Thymus (tissue), 11 donors: ENCODE results near the gene RNF40. TPM values are rescaled to one million over a fixed set of nuclear protein-coding genes. Genes with fewer than 3 reads are reported as not detected.

Experiments used
- DNase-seq, 9 donors: peaks; one replicate each; pipeline ENCODE4 v3.0.0-alpha.2; 2013; ENCODE audit warnings: low spot score in 9 of 9, low read depth in 6 of 9, missing footprints in 1 of 9
- H3K27ac ChIP-seq, 2 donors: one replicate each; pipeline ENCODE4 v1.5.1; 2013; ENCODE audit warnings: control low read depth in 1 of 2, low read depth in 1 of 2, low read length in 1 of 2, mild to moderate bottlenecking in 1 of 2, moderate library complexity in 1 of 2
- H3K27me3 ChIP-seq, 2 donors: one replicate each; pipeline ENCODE4 v1.5.1; 2013; ENCODE audit warnings: low read length in 1 of 2; ENCODE audit not compliant: control insufficient read depth in 2 of 2, insufficient read depth in 1 of 2
- H3K36me3 ChIP-seq, 2 donors: one replicate each; pipeline ENCODE4 v1.5.1; 2013; ENCODE audit warnings: low read length in 1 of 2, mild to moderate bottlenecking in 1 of 2, moderate library complexity in 1 of 2; ENCODE audit not compliant: control insufficient read depth in 2 of 2, insufficient read depth in 2 of 2
- H3K4me1 ChIP-seq, 2 donors: one replicate each; pipeline ENCODE4 v1.5.1; 2013; ENCODE audit warnings: low read length in 2 of 2; ENCODE audit not compliant: control insufficient read depth in 2 of 2, insufficient read depth in 2 of 2
- H3K4me3 ChIP-seq, 2 donors: one replicate each; pipeline ENCODE4 v1.5.1; 2013; ENCODE audit warnings: low read length in 2 of 2, control low read depth in 1 of 2, mild to moderate bottlenecking in 1 of 2
- H3K9me3 ChIP-seq, 2 donors: one replicate each; pipeline ENCODE4 v1.5.1; 2013; ENCODE audit warnings: low read length in 1 of 2, mild to moderate bottlenecking in 1 of 2; ENCODE audit not compliant: control insufficient read depth in 2 of 2, insufficient read depth in 1 of 2
- WGBS: extraction: QIAGEN DNeasy Blood & Tissue Kit; methylation state at CpG from one replicate; pipeline ENCODE4 v1.1.7; 2013; 5-methylcytosine and 5-hydroxymethylcytosine counted together
- polyA plus RNA-seq: library from polyadenylated mRNA; stranded (reverse); fragments of 200-250 nt; gene quantifications from one replicate; pipeline ENCODE4 v1.2.3, GENCODE V29; 2013
- total RNA-seq: library from RNA; stranded (reverse); fragments of 120-200 nt; gene quantifications from one replicate; pipeline ENCODE4 v1.2.4, GENCODE V29; 2013
- donor health status: healthy.

RNF40 gene
- total and polyA plus RNA-seq, 2 donors = 42.4 to 74.8 TPM

- no peaks in the 10 kb centered on the region for H3K9me3 ChIP-seq
- H3K4me3 ChIP-seq = no peak overlapping the region
- WGBS = 97% methylated on average over 37 of the region's 37 CpGs
- H3K36me3 ChIP-seq = peaks cover 70 to 83% of the 10 kb centered on the region in 2 donors
- DNase-seq = no peak
- H3K27ac ChIP-seq = no peak overlapping the region
- no peaks in the 10 kb centered on the region for H3K4me1 ChIP-seq
- no peaks in the 10 kb centered on the region for H3K27me3 ChIP-seq
Observed at GRCh38 chr16:30738984-30739951, 22.9 kb upstream of the RNF40 start.

DNA sequence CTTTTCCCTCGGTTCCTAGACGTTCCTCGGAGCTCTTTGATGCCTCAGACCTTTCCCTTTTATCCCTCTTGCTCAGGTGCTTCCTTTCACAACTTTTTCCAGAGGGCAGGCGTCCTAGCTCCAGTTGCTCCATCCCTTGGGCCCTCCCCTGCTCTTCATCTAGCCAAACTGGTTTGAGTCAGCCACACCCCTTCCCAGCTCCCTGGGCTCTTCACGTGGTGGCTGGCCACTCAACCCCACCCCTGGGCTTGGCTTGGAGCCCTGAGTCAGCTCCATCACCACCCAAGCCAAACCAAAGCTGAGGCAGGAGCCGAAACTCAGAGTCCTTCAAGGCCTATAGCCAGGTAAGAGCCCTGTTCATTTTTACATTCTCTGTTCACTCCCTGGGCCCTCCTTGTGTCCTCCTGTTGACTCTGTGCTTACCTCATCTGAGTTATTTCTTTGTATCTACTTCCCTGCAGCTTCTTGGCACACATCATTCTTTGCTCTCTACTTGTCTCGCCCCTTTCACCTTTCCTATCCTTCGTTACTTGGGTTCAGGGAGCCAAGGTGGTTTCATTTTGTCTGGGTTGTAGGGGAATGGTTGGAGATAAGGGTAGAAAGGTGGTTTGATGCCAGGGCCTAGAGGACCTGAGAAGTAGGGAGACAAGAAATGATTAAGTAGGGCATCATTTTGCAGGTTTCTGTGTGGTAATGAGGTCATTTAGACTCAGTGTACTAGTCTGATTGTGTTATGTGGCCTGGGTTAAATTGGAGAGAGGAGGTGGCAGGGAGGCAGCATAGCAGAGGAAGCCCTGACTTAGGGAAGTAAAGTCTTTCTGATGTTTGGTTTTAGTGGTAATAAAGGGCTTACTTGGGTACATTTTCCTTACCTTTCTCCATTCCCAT lies 21.5 kb upstream of the RNF40 start:
- 93% methylated on average over 8 of the region's 8 CpGs for WGBS
- peak overlapping the region; percentile 40 to 60 for H3K27ac ChIP-seq

GRCh38 chr16:30741461-30741914 lies 20.6 kb upstream of the RNF40 start:
- no peak overlapping the region for H3K4me3 ChIP-seq

More for the DNA sequence above, 21.5 kb upstream of the RNF40 start:
- Histone ChIP-seq H3K4me1 (no peaks in the 10 kb centered on the region), H3K4me3 (no peak overlapping the region), H3K36me3 (peaks cover 66 to 85% of the 10 kb centered on the region in 2 donors), H3K9me3 (no peaks in the 10 kb centered on the region), H3K27me3 (no peaks in the 10 kb centered on the region)
- DNase-seq = peak in 1 of 9 donors; percentile 19

DNA sequence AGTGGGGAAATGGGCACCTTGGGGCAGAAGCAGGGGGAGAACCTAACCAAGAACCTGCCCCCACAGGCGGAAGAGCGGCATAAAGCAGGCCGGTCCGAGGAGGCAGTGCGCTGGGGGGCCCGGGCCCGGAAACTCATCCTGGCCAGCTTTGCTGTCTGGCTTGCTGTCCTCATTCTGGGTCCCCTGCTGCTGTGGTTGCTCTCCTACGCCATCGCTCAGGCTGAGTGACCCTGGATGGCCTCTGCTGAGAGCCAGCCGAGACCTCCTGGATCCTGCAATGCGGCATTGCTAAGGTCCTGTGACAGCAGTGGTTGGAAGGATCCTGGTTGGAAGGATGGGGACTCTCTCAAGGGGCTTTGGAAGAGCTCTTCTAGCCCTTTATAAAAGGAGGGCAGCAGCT lies 18.4 kb upstream of the RNF40 start:
- DNase-seq = no peak
- peaks cover 35 to 54% of the 10 kb centered on the region in 2 donors for H3K36me3 ChIP-seq
- no peaks in the 10 kb centered on the region for H3K27me3 ChIP-seq
- H3K4me3 ChIP-seq = no peak overlapping the region
- 98% methylated on average over 11 of the region's 11 CpGs for WGBS
- no peaks in the 10 kb centered on the region for H3K9me3 ChIP-seq
- no peak overlapping the region for H3K27ac ChIP-seq
- peaks cover 4 to 6% of the 10 kb centered on the region in 2 donors for H3K4me1 ChIP-seq

More at GRCh38 chr16:30741461-30741914, 20.6 kb upstream of the RNF40 start:
- Histone ChIP-seq H3K27ac (peak overlapping the region in 1 of 2 donors; percentile 64), H3K4me1 (no peaks in the 10 kb centered on the region), H3K27me3 (no peaks in the 10 kb centered on the region), H3K36me3 (peaks cover 57 to 76% of the 10 kb centered on the region in 2 donors), H3K9me3 (no peaks in the 10 kb centered on the region)
- WGBS = 97% methylated on average over 6 of the region's 6 CpGs
- no peak for DNase-seq

GRCh38 chr16:30744183-30744582 lies 17.9 kb upstream of the RNF40 start:
- WGBS = 91% methylated on average over 2 of the region's 2 CpGs
- H3K36me3 ChIP-seq = peaks cover 30 to 49% of the 10 kb centered on the region in 2 donors
- H3K27ac ChIP-seq = peak overlapping the region in 1 of 2 donors; percentile 18
- H3K4me3 ChIP-seq = no peak overlapping the region
- no peak for DNase-seq
- no peaks in the 10 kb centered on the region for H3K9me3 ChIP-seq
- H3K4me1 ChIP-seq = peaks cover 4 to 6% of the 10 kb centered on the region in 2 donors
- H3K27me3 ChIP-seq = no peaks in the 10 kb centered on the region

- H3K36me3 ChIP-seq = peaks cover 24 to 41% of the 10 kb centered on the region in 2 donors
- H3K9me3 ChIP-seq = no peaks in the 10 kb centered on the region
- DNase-seq = no peak
- WGBS = 96% methylated on average over 2 of the region's 2 CpGs
- H3K4me1 ChIP-seq = peaks cover 4 to 6% of the 10 kb centered on the region in 2 donors
- H3K27me3 ChIP-seq = no peaks in the 10 kb centered on the region
- no peak overlapping the region for H3K27ac ChIP-seq
- H3K4me3 ChIP-seq = no peak overlapping the region
Observed at GRCh38 chr16:30745082-30745481, 17.0 kb upstream of the RNF40 start.

- no peak overlapping the region for H3K27ac ChIP-seq
- peaks cover 4 to 6% of the 10 kb centered on the region in 2 donors for H3K4me1 ChIP-seq
- no peaks in the 10 kb centered on the region for H3K9me3 ChIP-seq
- H3K4me3 ChIP-seq = no peak overlapping the region
- peaks cover 34 to 43% of the 10 kb centered on the region in 2 donors for H3K36me3 ChIP-seq
- 97% methylated on average over 9 of the region's 9 CpGs for WGBS
- no peak for DNase-seq
- no peaks in the 10 kb centered on the region for H3K27me3 ChIP-seq
Observed at GRCh38 chr16:30746638-30747175, 15.4 kb upstream of the RNF40 start.

DNA sequence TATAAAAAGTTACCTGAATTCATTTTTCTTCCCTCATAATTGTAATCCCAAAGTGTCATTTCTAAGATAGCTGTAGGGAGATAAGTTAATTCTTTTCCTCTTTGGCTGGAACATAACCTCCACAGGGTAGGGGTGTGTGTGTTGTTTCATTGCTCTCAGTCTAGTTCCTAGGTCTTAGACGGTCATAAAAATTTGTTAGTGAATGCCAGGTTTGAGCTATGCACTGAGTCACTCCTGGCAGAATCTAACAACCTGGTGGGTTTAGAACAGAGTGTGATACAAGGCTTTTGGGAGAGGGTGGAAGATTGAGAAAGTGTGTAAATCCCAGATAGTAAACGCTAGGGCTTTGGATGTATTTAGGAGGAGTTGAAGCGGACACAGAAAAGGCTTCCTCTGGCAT lies 14.8 kb upstream of the RNF40 start:
- no peak for DNase-seq
- WGBS = 76% methylated on average over 3 of the region's 3 CpGs
- Histone ChIP-seq H3K4me1 (peaks cover 4 to 6% of the 10 kb centered on the region in 2 donors), H3K9me3 (no peaks in the 10 kb centered on the region), H3K36me3 (peaks cover 29 to 37% of the 10 kb centered on the region in 2 donors), H3K4me3 (peak overlapping the region; percentile 58 to 90), H3K27me3 (no peaks in the 10 kb centered on the region), H3K27ac (peak overlapping the region in 1 of 2 donors; percentile 87)
